Stimulated activated CD8-positive, alpha-beta memory T cell treated with anti-CD3 and anti-CD28 coated beads, Interleukin-12 subunit alpha, Interleukin-12 subunit beta, amount 100 ng/mL, for 1 hour (primary cell): ENCODE measurements around the gene ETV6.

Source experiments
- DNase-seq: peaks from one replicate; pipeline ENCODE4 v3.0.0-alpha.2; 2020; ENCODE audit warnings: low read depth

The ETV6 gene

DNA sequence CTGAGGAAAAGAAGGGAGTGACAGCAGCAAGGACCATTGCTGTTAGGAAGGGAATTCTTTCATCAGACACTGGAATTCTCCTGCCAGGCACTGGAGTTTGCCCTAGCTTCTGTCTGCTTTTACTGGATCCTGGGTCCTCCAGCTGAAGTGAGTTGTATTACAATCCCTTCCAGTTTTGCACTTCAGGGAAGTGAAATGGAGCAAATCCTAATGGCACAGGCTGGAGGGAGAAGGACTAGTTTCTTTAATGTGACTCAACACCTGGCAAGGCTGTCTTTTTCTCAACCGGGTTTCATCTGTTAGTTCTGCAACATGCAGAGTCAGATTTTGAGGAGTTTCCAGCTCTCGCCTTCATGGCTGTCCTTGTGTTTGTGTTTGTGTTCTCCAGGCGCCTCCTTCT lies 45.8 kb downstream of the ETV6 start:
- no peak for DNase-seq

GRCh38 chr12:11696084-11696483 lies 46.6 kb downstream of the ETV6 start:
- no peak for DNase-seq

- no peak for DNase-seq
These were observed 47.7 kb downstream of the ETV6 start for GRCh38 chr12:11697131-11697530.

DNA sequence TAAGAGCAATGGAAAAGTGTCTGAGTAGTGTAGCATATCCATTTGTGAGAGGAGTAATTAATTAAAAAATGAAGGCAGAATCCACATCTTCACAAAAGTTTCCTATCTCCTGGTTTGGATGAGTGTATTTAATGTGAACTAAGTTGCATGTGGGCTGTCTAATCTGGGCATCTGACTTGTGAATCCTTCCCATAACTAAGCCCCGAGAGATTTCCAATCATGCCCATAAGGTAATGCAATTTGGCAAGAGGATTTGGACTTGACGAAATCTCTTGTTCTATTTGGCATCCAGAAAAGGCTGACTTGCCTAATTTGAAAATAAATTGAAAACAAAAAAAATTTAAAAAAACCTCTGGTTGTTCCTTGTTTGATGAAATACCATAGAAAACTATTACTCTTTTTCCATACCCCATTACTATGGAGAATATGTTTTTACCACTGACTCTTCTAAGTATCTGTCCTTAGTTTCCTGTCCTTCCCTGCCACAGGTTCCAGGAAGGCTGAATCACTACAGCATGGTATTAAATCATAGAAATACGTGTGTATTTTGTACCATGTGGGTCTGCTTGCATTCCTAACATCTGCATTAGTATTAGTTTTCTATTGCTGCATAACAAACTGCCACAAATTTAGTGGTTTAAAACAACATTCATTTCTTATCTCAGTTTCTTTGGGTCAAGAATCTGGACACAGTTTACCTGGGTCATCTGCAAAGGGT lies 48.4 kb downstream of the ETV6 start:
- DNase-seq = no peak

- no peak for DNase-seq
These were observed 49.3 kb downstream of the ETV6 start for GRCh38 chr12:11698729-11699128.

DNA sequence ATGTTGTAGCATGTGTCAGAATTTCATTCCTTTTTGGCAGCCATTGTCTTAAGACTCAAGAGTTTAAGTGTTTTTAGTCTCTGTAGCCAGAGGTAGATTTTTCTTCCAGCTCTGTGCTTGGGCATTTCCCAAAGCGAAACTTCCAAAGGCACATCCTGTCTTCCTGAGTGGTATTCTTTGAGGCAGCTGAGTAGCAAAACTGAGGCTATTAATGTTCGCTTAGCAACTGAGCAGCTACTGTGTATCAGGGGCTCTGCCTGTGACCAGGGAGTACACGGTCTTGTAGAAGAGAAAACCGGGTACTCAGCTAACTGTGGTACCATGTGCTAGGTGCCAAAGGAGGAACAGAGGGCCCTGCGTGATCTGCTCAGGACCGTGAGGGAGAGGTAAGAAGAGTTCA lies 52.0 kb downstream of the ETV6 start:
- no peak for DNase-seq

GRCh38 chr12:11702959-11703358 lies 53.5 kb downstream of the ETV6 start:
- no peak for DNase-seq

DNA sequence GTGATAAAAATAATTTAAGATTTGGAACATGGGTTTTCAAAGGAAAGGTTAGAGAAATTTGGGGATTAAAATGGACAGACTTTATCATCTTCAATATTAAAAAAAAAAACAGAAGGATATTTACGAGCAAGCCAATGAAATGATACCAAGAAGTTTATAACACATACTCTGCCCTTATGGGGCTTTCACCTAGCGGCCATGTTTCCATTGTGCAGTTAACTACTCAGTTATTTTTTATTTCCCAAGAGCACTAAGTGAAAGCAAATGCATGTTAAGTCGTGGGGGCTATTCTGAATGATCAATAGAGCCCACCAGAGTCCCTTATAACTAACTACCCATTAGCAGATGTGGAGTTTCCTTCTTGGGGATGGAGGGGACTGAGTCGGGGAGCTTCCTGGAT lies 53.9 kb downstream of the ETV6 start:
- DNase-seq = no peak

- no peak for DNase-seq
These were observed 54.6 kb downstream of the ETV6 start for GRCh38 chr12:11704089-11704488.

GRCh38 chr12:11705010-11705409 lies 55.5 kb downstream of the ETV6 start:
- DNase-seq = no peak

GRCh38 chr12:11706509-11707379 lies 57.3 kb downstream of the ETV6 start:
- DNase-seq = no peak

DNA sequence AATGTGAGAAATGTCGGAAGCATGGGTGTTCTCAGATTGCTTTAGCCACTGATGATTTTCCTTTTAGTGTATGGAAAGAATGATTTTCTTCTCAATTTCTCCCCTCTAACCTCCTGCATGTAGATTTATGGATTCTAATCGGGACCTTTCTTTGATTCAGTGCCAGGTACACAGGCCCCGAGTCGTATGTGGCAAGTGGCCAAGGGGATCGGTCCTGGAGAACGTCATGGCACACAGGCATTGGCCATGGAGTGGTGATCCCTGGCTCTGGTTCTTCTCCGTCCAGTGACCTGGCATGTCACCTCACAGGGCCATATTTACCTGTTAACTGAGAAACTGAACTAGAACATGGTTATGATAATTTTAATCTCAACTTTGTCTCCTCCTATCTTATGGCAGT lies 58.1 kb downstream of the ETV6 start:
- no peak for DNase-seq

- DNase-seq = no peak
These were observed 60.0 kb downstream of the ETV6 start for GRCh38 chr12:11709513-11709912.

GRCh38 chr12:11710431-11710830 lies 61.0 kb downstream of the ETV6 start:
- DNase-seq = no peak

- no peak for DNase-seq
These were observed 61.4 kb downstream of the ETV6 start for GRCh38 chr12:11710906-11711305.

GRCh38 chr12:11711651-11712327 lies 62.3 kb downstream of the ETV6 start:
- no peak for DNase-seq

- DNase-seq = no peak
These were observed 63.0 kb downstream of the ETV6 start for GRCh38 chr12:11712491-11712890.

DNA sequence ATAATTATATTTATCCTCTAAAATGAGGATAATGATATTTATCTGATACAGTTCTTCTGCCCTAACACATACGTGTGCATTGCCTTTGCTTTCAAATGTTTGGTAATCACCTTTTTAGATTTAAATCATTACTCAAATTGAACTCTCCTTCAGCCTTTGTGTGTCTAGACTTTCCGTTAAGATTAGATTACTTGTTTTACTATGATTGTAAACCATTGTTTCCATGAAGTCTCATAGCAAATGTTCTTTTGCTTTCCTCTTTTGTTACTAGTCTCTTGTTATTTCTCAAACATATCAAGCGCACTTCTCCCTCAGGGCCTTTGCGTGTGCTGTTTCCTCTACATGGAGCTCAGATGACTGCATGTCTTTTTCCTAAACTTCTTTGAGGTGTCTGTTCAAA lies 63.7 kb downstream of the ETV6 start:
- no peak for DNase-seq

- no peak for DNase-seq
These were observed 65.2 kb downstream of the ETV6 start for GRCh38 chr12:11714626-11715025.

DNA sequence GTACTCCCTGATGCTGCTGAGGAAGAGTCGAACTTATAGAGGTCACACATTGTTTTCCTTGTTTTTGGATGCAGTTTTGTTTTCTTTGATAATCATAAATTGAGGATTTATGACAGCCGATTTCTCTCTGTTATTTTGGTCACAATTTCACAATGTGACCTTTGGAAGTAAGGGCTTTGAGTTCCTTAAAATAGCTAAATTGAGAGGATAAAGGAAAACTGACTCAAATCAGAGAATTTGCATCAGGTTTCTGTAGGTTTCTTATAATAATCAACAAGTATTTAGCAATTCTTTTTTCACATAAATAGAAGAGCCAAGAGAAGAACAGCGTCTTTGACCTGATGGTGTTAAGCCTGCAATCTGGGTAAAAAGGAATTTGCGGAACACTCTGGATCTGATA lies 66.1 kb downstream of the ETV6 start:
- no peak for DNase-seq

DNA sequence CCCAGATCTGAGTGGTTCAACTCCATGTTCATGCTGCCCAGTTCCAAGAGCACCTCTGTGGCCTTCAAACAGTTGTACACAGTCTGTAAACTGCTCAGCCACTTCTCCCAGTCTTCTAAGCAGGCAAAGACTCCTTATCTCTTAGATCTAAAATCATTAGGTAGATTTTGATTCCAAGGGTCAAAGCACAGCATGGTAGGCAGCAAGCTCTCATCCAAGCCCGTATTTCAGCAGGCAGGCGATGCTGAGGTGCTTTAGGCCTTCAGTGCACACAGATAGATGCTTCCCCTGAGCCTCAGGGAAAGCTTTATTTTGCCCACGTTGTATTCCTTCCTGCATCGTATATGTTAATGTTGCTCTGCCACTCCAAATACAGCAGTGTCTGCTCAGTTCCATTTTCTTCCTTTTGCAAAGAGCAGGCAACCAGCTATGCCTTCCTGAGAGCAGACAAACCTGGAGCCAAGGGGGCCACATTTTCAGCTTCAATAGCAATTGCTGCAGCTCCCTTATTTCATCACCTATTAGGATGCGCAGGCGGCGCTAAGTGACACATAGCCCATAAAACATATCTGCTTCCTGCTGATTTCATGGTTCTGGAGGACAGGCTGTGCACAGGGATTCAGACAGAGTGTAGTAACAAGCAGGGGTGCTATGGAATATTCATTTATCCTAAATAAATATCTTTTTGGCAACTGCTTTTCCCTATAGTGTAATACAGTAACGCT lies 67.5 kb downstream of the ETV6 start:
- no peak for DNase-seq

DNA sequence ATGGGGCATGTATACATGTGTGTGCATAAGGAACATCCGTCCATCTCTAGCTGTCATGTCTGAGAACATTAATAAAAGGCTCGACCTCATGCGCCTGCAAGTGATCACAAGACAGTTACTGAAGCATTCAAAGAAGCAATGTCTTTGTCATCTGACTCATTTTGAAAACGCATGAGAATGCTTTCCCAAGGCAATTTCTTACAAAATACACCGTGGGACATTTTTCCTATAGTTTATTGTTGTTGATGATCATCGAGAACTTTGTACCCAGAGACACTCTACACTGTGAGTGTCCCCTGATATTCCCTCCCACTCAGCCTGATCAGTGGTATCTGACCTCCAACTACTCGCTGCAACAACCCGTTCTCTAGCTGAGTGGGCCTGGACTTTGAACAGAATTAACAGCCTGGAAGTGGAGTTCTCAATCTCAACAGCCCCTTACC lies 68.1 kb downstream of the ETV6 start:
- DNase-seq = no peak
